GM21515 (cell line): ENCODE data around the gene FZD4.
"Not testable (repeated sequence)": the region's sequence is repeated elsewhere in the genome, so short reads cannot be mapped to it uniquely, and the experiment has no call there.

Experiments used
- ATAC-seq: cut with Tn5 transposase; IDR thresholded peaks from one replicate; pipeline ENCODE4 v1.9.1; 2021; ENCODE audit not compliant: unreplicated experiment

The FZD4 gene

GRCh38 chr11:86915850-86916249 lies 39.3 kb downstream of the FZD4 start:
- not testable (repeated sequence) for ATAC-seq

- ATAC-seq: no peak
Observed at GRCh38 chr11:86914865-86915519, 40.2 kb downstream of the FZD4 start.

DNA sequence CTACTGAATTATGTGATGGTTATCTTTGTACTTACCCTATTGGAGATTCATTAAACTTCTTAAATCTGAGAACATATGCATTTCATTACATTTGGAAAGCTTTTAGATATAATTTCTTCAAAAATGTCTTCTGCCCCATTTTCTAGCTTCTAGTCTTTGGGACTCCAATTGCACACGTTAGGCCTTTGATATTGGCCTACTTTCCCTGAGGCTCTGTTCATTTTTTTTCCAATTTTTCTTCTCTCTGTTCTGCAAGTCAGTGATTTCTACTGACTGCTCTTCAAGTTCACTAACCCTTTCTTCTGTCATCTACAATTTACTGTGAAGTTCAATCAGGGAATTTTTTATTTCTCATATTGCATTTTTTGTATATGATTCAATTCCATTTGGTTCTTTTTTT lies 43.0 kb downstream of the FZD4 start:
- no peak for ATAC-seq

DNA sequence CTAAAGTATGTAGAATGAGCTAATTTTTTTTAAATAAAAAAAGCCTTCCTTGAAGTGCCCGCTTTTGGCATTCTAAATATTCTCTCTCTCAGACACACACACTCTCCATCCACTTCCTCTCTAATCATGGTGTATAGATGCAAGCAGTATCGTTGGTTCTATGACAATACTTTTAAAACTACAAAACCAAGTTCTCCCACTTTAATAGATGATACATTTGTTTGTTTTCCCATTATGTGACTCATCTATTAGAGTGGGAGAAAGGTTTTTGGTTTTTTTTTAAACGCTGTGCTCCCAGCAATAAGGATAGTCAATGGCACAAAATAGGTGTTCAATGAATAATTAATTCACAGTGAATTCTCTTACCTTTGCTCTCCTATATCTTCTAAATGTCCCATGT lies 44.6 kb downstream of the FZD4 start:
- no peak for ATAC-seq

DNA sequence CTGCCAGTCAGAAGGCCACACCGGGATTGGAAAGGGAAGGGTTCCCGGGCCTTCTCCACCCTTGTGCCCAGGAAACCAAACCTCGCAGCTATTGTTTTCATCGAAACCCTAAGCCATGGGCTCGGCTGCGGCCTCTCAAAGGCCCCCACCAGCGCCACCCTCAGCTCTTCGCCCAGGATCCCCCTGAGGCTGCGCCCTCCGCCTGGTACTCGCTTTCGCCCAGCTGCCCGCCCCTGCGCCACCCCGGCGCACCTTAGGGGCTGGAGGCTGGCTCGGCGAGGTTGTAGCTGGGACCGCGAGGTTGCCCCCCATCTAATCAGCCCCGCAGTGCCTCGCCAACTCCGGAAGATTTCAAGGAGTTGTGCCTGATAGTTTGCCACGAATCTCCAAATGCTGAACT lies 49.0 kb downstream of the FZD4 start:
- ATAC-seq: no peak

DNA sequence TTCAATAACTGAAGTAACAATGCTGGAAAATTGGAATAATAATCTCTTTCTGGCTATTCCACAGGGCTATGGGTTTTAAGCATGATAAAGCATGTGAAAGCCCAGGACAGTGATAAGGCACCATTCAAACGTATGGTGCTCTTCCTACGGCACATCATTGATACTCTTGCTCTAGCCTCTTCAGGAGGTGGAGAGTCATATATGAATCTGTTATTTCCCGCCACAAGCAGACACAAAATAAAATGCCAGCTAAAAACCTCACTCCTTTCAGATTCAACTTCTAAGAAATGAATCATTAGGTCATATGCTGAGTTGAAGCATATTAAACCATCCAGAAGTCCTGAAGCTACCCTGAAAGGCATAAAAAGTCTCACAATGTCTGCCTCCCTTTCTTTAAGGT lies 49.9 kb downstream of the FZD4 start:
- no peak for ATAC-seq

- no peak for ATAC-seq
Observed at GRCh38 chr11:86904001-86904400, 51.2 kb downstream of the FZD4 start.

GRCh38 chr11:86902345-86902744 lies 52.9 kb downstream of the FZD4 start:
- no peak for ATAC-seq

GRCh38 chr11:86901599-86901998 lies 53.6 kb downstream of the FZD4 start:
- no peak for ATAC-seq

GRCh38 chr11:86900162-86900561 lies 55.0 kb downstream of the FZD4 start:
- no peak for ATAC-seq

DNA sequence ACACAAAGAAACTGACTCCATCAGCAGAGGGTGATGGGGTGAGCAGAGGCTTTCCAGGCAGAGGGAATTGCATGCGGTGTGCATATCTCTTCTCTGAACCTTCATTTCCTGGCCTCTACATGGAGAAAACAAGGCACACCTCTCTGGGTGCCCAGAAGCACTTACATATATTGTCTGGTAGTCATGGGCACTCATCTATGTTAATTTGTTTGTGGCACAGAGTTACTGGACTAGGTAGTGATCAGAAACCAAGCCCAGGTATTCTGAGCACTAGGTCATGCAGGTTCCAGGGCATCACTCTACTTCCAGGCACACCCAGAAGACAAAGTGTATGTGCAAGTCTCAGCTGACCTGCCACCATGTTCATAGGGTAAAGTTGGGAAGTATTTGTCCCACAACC lies 56.5 kb downstream of the FZD4 start:
- ATAC-seq: no peak

DNA sequence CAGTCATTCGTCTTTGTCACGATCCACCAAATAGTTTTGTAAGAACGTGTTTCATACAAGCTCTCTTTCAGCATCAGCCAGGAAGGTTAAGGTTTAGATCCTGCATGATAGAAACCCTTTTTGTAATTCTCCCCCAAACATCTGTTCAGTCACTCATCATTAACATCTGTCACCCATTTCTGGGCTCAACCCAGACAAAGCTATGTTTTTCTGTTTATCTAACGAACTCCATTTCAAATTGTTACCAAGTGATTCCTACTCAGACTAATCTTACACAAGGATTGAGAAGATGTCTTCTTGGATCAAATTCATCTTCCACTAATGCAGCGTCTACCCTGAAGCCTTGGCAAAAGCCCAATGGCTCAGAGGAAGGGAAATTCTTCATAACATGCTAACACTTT lies 58.8 kb downstream of the FZD4 start:
- no peak for ATAC-seq
